Calu3 (cell line): ENCODE measurements around the gene DPPA4. TPM values are rescaled to one million over a fixed set of nuclear protein-coding genes. Genes with fewer than 3 reads are reported as not detected.
"Not testable (repeated sequence)": the region's sequence is repeated elsewhere in the genome, so short reads cannot be mapped to it uniquely, and the experiment has no call there.

ENCODE experiments used
- BruUV-seq: library from RNA; stranded (reverse); fragments of 400-500 nt; replicated peaks from 2 replicates; lab custom pipeline; 2021; lab: Mats Ljungman, UMichigan
- CTCF ChIA-PET: fragments of 300-600 bp; sonication (Branson Sonifier 250); formaldehyde crosslinking; loops from one replicate; lab custom pipeline; 2022; ENCODE audit warnings: antibody characterized with exemption; lab: Charles Lee
- DNase-seq: peaks from one replicate; pipeline ENCODE4 v3.0.0; 2022
- H3K27ac Mint-ChIP-seq: one replicate; pipeline ENCODE4 v1.8.0; 2022; ENCODE audit warnings: mixed read lengths; ENCODE audit not compliant: unreplicated experiment
- H3K27me3 Mint-ChIP-seq: one replicate; pipeline ENCODE4 v1.8.0; 2022; ENCODE audit warnings: mixed read lengths; ENCODE audit not compliant: unreplicated experiment
- H3K36me3 Mint-ChIP-seq: one replicate; pipeline ENCODE4 v1.8.0; 2022; ENCODE audit warnings: mild to moderate bottlenecking, moderate library complexity, mixed read lengths; ENCODE audit not compliant: insufficient read depth, unreplicated experiment
- H3K4me1 Mint-ChIP-seq: one replicate; pipeline ENCODE4 v1.8.0; 2022; ENCODE audit warnings: mild to moderate bottlenecking, low read depth, mixed read lengths; ENCODE audit not compliant: unreplicated experiment
- H3K4me3 Mint-ChIP-seq: one replicate; pipeline ENCODE4 v1.8.0; 2022; ENCODE audit warnings: mild to moderate bottlenecking, low read depth, moderate library complexity, mixed read lengths; ENCODE audit not compliant: unreplicated experiment
- H3K9me3 Mint-ChIP-seq: one replicate; pipeline ENCODE4 v1.8.0; 2022; ENCODE audit warnings: low read depth, mixed read lengths; ENCODE audit not compliant: unreplicated experiment
- CTCF ChIP-seq: fragments of 200-600 bp; IDR thresholded peaks from one replicate; pipeline ENCODE4 v1.8.0; 2022; ENCODE audit warnings: antibody characterized with exemption; ENCODE audit not compliant: unreplicated experiment
- intact Hi-C: fragments of 100-400 bp; cut with micrococcal nuclease; formaldehyde crosslinking; loops from one replicate; pipeline ENCODE4 v1.10.0; 2022; ENCODE audit not compliant: unreplicated experiment
- total RNA-seq: library from RNA; stranded (reverse); gene quantifications from 2 replicates; pipeline ENCODE4 v1.2.3, GENCODE V29; 2022

Gene DPPA4
- total RNA-seq, 1 experiment from 2014 or later = not detected

DNA sequence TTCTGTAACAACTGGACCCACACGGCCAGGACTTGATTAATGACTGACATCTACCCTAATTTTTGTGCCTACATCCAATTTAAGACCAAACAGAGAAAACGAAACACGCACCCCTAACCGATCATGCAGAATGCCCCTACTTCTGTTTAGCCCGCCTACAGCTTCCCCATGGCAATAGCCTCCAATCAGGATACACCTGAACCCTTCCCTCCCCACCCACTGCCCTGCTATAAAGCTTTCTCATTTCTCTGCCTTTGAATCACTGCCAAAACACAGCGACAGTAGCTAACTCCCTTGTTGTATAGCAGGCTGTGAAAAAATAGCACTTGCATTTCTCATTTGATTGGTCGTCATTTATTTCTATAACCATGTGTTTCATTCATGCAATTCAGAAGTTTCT, 45.2 kb upstream of the DPPA4 start:
- DNase-seq = no peak
- no peaks in the 10 kb centered on the region for H3K9me3 Mint-ChIP-seq

DNA sequence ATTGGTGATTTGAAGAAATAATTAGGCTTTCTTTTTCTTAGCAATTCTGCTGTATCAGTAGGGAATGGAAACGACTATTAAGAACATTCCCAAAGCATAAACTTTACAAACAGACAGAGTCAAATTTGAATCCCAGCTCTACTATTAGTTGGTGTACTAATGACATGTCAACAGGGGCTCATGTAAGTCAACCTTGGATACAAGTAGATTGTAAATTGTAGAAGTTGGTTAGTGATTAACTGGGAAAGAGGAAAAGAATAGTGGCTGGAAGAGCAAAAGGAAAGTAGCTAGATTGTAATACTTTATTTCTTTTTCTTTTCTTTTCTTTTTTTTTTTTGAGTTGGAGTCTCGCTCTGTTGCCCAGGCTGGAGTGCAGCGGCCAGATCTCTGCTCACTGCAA, 38.6 kb upstream of the DPPA4 start:
- BruUV-seq = no TSS peak
- Mint-ChIP-seq H3K27ac (no peak overlapping the region), H3K27me3 (no peaks in the 10 kb centered on the region), H3K4me3 (no peak overlapping the region), H3K4me1 (no peaks in the 10 kb centered on the region), H3K36me3 (no peaks in the 10 kb centered on the region), H3K9me3 (peaks cover 3% of the 10 kb centered on the region)
- no peak for DNase-seq
- intact Hi-C loops = no loop called here
- CTCF ChIA-PET = no interaction called here
- no peak for TF ChIP-seq CTCF

More for the DNA sequence above, 45.2 kb upstream of the DPPA4 start:
- H3K27me3 Mint-ChIP-seq = no peaks in the 10 kb centered on the region
- H3K4me3 Mint-ChIP-seq = no peak overlapping the region
- CTCF ChIA-PET = no interaction called here
- peaks cover 12% of the 10 kb centered on the region for H3K4me1 Mint-ChIP-seq
- intact Hi-C loops = no loop called here
- no peak for TF ChIP-seq CTCF
- no TSS peak for BruUV-seq
- no peaks in the 10 kb centered on the region for H3K36me3 Mint-ChIP-seq
- H3K27ac Mint-ChIP-seq = no peak overlapping the region

DNA sequence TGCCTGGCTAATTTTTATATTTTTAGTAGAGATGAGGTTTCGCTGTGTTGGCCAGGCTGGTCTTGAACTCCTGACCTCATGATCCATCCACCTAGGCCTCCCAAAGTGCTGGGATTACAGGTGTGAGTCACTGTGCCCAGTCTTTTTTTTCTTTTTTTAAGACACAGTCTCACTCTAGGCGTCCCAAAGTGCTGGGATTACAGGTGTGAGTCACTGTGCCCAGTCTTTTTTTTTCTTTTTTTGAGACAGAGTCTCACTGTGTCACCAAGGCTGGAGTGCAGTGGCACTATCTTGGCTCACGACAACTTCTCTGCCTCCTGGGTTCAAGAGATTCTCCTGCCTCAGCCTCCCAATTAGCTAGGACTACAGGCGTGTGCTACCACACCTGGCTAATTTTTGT, 37.1 kb upstream of the DPPA4 start:
- H3K4me1 Mint-ChIP-seq, intact Hi-C loops, H3K36me3 Mint-ChIP-seq: not testable (repeated sequence)

GRCh38 chr3:109373933-109374332, 36.6 kb upstream of the DPPA4 start:
- H3K27me3 Mint-ChIP-seq = no peaks in the 10 kb centered on the region
- no peak overlapping the region for H3K4me3 Mint-ChIP-seq
- peaks cover 3% of the 10 kb centered on the region for H3K9me3 Mint-ChIP-seq
- CTCF ChIA-PET = no interaction called here
- intact Hi-C loops = no loop called here
- TF ChIP-seq CTCF = no peak
- BruUV-seq = no TSS peak
- DNase-seq = no peak
- H3K27ac Mint-ChIP-seq = no peak overlapping the region
- no peaks in the 10 kb centered on the region for H3K4me1 Mint-ChIP-seq
- H3K36me3 Mint-ChIP-seq = no peaks in the 10 kb centered on the region

More for the DNA sequence above, 37.1 kb upstream of the DPPA4 start:
- CTCF ChIA-PET, H3K9me3 Mint-ChIP-seq, H3K4me3 Mint-ChIP-seq, H3K27me3 Mint-ChIP-seq, DNase-seq, BruUV-seq, H3K27ac Mint-ChIP-seq: not testable (repeated sequence)

DNA sequence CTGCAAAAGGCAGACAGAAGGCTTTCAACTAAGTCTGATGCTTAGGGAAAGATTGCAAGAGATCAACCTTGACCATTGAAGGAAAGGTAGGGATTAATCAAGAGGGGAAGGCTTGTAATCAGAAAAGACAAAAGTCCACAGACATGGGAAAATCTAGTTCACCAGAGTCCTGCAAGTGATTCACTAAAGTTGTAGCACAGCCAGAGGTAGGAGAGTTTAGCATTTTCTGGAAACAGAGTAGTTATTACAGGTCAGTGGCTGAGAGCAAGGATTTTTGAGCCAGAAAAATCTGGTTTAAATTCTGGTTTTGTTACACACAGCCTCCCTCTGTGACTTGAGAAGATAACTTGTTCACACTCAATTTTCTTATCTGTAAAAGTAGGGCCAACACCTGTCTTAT, 35.3 kb upstream of the DPPA4 start:
- CTCF ChIA-PET = no interaction called here
- H3K36me3 Mint-ChIP-seq = no peaks in the 10 kb centered on the region
- intact Hi-C loops = no loop called here
- no peaks in the 10 kb centered on the region for H3K4me1 Mint-ChIP-seq
- no peak overlapping the region for H3K4me3 Mint-ChIP-seq
- no peak overlapping the region for H3K27ac Mint-ChIP-seq
- peaks cover 3% of the 10 kb centered on the region for H3K9me3 Mint-ChIP-seq
- TF ChIP-seq CTCF = no peak
- H3K27me3 Mint-ChIP-seq = no peaks in the 10 kb centered on the region
- no TSS peak for BruUV-seq
- no peak for DNase-seq
